Neural cell (in vitro differentiated cells): ENCODE data around the gene TNFRSF4.

Experiments used
- EZH2 ChIP-seq: fragments of 200-600, 300-800 bp; shearing (Covaris generic), sonication (generic); IDR thresholded peaks from 2 replicates; pipeline ENCODE4 v1.6.1; 2014; ENCODE audit warnings: antibody characterized with exemption, low read length, borderline replicate concordance, mild to moderate bottlenecking; ENCODE audit not compliant: insufficient read depth, poor library complexity, severe bottlenecking
- MXI1 ChIP-seq: fragments of 450-650 bp; conservative IDR thresholded peaks from 2 replicates; pipeline ENCODE4 v1.6.1; 2014; ENCODE audit warnings: antibody characterized with exemption, mild to moderate bottlenecking; ENCODE audit not compliant: poor library complexity, severe bottlenecking
- POLR2AphosphoS5 ChIP-seq: IDR thresholded peaks from 2 replicates; pipeline ENCODE4 v1.6.1; 2012
- RAD21 ChIP-seq: fragments of 450-650 bp; conservative IDR thresholded peaks from 2 replicates; pipeline ENCODE4 v1.6.1; 2014; ENCODE audit warnings: antibody characterized with exemption, mild to moderate bottlenecking, moderate library complexity
- REST ChIP-seq: IDR thresholded peaks from 2 replicates; pipeline ENCODE4 v1.6.1; 2012; ENCODE audit warnings: borderline replicate concordance
- SMC3 ChIP-seq: fragments of 450-650 bp; conservative IDR thresholded peaks from 2 replicates; pipeline ENCODE4 v1.6.1; 2014; ENCODE audit warnings: antibody characterized with exemption, mild to moderate bottlenecking, moderate library complexity; ENCODE audit not compliant: poor library complexity
- TAF1 ChIP-seq: IDR thresholded peaks from 2 replicates; pipeline ENCODE4 v1.6.1; 2012; ENCODE audit warnings: low read depth
- TF ChIP-seq, protein P1 (sequence below): fragments of 450-650 bp; IDR thresholded peaks from 2 replicates; pipeline ENCODE4 v1.5.1; 2014; ENCODE audit warnings: antibody characterized with exemption, mild to moderate bottlenecking, moderate library complexity; ENCODE audit not compliant: poor library complexity, severe bottlenecking

DNA sequence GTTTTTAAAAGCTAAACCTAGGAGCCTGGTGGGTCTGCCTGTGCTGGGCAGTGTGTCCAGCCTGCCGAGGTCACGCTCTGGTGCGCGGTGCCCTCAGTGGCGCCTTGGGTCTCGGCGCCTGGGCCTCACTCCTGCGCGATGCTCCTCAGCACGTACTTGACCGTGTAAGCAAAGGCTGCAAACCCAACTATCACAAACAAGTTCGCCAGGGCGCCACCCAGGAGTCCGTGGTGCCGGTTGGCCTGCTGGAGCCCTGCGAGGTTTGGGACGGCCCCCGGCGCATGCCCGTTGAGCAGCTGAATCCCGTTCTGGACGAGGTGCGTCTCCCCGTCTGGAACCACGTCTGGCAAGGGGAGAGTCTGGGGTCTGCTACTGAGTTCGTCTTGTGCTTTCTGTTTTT lies 41.1 kb upstream of the TNFRSF4 start:
- TF ChIP-seq, protein P1, sequence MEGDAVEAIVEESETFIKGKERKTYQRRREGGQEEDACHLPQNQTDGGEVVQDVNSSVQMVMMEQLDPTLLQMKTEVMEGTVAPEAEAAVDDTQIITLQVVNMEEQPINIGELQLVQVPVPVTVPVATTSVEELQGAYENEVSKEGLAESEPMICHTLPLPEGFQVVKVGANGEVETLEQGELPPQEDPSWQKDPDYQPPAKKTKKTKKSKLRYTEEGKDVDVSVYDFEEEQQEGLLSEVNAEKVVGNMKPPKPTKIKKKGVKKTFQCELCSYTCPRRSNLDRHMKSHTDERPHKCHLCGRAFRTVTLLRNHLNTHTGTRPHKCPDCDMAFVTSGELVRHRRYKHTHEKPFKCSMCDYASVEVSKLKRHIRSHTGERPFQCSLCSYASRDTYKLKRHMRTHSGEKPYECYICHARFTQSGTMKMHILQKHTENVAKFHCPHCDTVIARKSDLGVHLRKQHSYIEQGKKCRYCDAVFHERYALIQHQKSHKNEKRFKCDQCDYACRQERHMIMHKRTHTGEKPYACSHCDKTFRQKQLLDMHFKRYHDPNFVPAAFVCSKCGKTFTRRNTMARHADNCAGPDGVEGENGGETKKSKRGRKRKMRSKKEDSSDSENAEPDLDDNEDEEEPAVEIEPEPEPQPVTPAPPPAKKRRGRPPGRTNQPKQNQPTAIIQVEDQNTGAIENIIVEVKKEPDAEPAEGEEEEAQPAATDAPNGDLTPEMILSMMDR: no peak
- no peak for TF ChIP-seq MXI1
- no peak for TF ChIP-seq TAF1
- TF ChIP-seq POLR2AphosphoS5: no peak
- no peak for TF ChIP-seq RAD21
- TF ChIP-seq EZH2: no peak
- no peak for TF ChIP-seq REST
- no peak for TF ChIP-seq SMC3
